ENCODE measurements around the gene HPS5.

The HPS5 gene

DNA sequence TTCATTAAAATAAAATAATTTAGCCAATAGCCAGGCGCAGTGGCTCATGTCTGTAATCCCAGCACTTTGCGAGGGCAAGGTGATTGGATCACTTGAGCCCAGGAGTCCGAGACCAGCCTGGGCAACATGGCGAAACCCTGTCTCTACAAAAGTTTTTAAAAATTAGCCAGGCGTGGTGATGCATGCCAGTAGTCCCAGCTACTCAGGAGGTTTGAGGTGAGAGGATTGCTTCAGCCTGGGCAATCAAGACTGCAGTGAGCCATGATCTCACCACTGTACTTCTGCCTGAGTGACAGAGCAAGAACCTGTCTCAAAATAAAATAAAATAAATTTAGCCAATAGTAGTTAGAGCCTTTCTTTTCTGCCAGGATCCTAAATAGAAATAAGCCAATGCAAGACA is 12.2 kb downstream of the HPS5 start:
- Histone ChIP-seq H3K9me3 (ENCODE audit: control insufficient read depth, insufficient read depth, low read length) (no peaks in the 10 kb centered on the region), H3K27ac (ENCODE audit: low read length) (no peak overlapping the region), H3K4me3 (ENCODE audit: low read length) (no peak overlapping the region), H3K4me1 (ENCODE audit: control insufficient read depth, insufficient read depth, low read length) (no peaks in the 10 kb centered on the region), H3K36me3 (ENCODE audit: control insufficient read depth, insufficient read depth, low read length) (peaks cover 5% of the 10 kb centered on the region; the same call in 1 of the 2 replicates), H3K27me3 (ENCODE audit: control insufficient read depth, insufficient read depth, low read length) (no peaks in the 10 kb centered on the region)
- DNase-seq (ENCODE audit: low read depth, low spot score), result no peak
- no CpG with 5 or more reads among the region's 5 CpGs for WGBS (ENCODE audit: insufficient coverage, insufficient read length)

DNA sequence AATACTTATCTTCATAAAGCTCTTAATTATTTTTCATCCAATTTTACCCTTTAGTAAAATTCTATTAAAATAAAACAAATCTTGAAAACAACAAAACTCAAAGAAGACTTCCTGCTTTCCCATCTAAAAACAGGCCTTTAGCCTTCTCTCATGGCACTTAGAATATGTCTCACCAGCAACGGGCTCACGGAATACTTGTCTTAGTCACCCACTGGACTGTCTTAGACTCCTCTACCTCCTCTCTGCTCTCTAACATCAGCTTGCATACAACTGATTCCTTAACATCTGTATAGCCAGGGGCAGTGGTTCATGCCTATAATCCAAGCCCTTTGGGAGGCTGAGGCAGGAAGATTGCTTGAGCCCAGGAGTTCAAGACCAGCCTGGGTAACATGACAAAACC is 13.7 kb downstream of the HPS5 start:
- Histone ChIP-seq H3K27me3 (ENCODE audit: control insufficient read depth, insufficient read depth, low read length) (no peaks in the 10 kb centered on the region), H3K4me1 (ENCODE audit: control insufficient read depth, insufficient read depth, low read length) (no peaks in the 10 kb centered on the region), H3K36me3 (ENCODE audit: control insufficient read depth, insufficient read depth, low read length) (peaks cover 6% of the 10 kb centered on the region; the same call in 1 of the 2 replicates), H3K27ac (ENCODE audit: low read length) (no peak overlapping the region), H3K4me3 (ENCODE audit: low read length) (no peak overlapping the region), H3K9me3 (ENCODE audit: control insufficient read depth, insufficient read depth, low read length) (no peaks in the 10 kb centered on the region)
- DNase-seq (ENCODE audit: low read depth, low spot score), result no peak
- WGBS (ENCODE audit: insufficient coverage, insufficient read length), result no CpG with 5 or more reads among the region's 2 CpGs

DNA sequence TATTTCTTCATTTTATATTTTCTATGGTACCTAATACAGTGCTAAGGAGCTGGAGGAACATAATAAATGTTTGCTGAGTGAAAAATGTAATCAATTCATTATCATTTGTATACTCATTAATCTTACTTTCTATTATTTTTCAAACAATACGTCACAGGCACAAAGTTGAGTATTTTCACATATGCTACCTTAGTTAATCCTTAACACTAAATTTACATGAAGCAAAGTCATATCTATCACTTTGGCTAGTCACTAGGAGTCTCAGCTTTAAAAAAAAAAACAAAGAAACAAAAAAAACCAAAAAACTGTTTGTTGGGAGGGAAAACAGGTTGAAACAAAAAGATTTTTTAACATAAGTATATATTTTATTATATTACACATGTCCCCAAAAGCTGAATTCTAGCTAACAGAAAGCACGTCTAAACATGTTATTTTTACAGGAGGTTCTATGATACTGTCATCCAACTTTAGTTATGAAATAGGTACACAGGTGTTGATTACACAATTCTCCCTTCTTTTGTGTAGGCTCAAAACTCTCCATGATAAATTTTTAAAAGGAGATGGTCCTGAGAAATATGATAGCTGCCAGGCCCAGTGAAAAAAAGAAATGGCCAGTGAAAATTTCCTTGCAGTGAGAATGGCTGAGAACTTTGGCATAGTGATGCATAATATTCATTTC is 14.3 kb downstream of the HPS5 start:
- Histone ChIP-seq H3K27ac (ENCODE audit: low read length) (no peak overlapping the region), H3K9me3 (ENCODE audit: control insufficient read depth, insufficient read depth, low read length) (no peaks in the 10 kb centered on the region), H3K36me3 (ENCODE audit: control insufficient read depth, insufficient read depth, low read length) (peaks cover 6% of the 10 kb centered on the region; the same call in 1 of the 2 replicates), H3K4me1 (ENCODE audit: control insufficient read depth, insufficient read depth, low read length) (no peaks in the 10 kb centered on the region), H3K4me3 (ENCODE audit: low read length) (no peak overlapping the region), H3K27me3 (ENCODE audit: control insufficient read depth, insufficient read depth, low read length) (no peaks in the 10 kb centered on the region)
- DNase-seq (ENCODE audit: low read depth, low spot score), result no peak
- whole genome bisulfite sequencing (ENCODE audit: insufficient coverage, insufficient read length), result 100% methylated on average over 1 of the region's 2 CpGs

DNA sequence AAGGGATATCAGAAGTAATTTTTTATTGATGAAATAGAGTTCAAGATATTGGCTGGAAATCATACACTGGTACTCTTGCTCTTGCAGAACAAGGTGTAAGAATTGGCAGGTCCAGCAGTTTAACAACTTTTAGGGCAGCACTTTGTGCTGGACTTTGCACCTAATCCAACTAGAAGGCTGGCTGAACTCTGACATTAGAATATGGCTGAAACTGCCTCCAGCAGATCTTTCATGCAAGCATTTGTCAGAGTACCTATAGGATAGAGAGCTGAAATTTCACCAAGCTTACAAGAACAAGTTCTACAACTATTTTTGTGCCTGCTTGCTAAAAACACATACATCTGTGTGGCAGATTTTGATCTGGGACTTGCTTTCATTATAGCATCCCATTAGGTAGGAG is 17.2 kb downstream of the HPS5 start:
- DNase-seq (ENCODE audit: low read depth, low spot score), result no peak
- peaks cover 6% of the 10 kb centered on the region; the same call in 1 of the 2 replicates for H3K36me3 ChIP-seq (ENCODE audit: control insufficient read depth, insufficient read depth, low read length)
- H3K27me3 ChIP-seq (ENCODE audit: control insufficient read depth, insufficient read depth, low read length), result no peaks in the 10 kb centered on the region
- H3K9me3 ChIP-seq (ENCODE audit: control insufficient read depth, insufficient read depth, low read length), result no peaks in the 10 kb centered on the region
- no peak overlapping the region for H3K4me3 ChIP-seq (ENCODE audit: low read length)
- no peak overlapping the region for H3K27ac ChIP-seq (ENCODE audit: low read length)
- no peaks in the 10 kb centered on the region for H3K4me1 ChIP-seq (ENCODE audit: control insufficient read depth, insufficient read depth, low read length)

DNA sequence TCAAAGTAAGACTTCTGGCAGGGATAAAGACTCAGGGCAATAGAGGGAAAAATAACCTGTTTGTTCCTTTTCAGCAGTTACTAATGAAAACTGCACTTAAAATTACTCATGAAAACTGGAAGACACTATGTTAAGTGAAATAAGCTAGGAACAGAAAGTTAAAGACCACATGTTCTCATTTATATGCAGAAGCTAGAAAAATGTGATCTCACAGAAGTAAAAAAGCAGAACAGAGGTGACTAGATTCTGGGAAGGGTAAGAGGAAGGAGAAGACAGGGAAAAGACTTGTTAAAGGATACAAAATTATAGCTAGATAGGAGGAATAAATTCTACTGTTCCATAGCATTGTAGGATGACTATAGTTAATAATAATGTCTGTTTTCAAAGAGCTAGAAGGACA is 22.2 kb downstream of the HPS5 start:
- DNase-seq (ENCODE audit: low read depth, low spot score), result no peak
- Histone ChIP-seq H3K27ac (ENCODE audit: low read length) (no peak overlapping the region), H3K4me1 (ENCODE audit: control insufficient read depth, insufficient read depth, low read length) (no peaks in the 10 kb centered on the region), H3K27me3 (ENCODE audit: control insufficient read depth, insufficient read depth, low read length) (no peaks in the 10 kb centered on the region), H3K9me3 (ENCODE audit: control insufficient read depth, insufficient read depth, low read length) (no peaks in the 10 kb centered on the region), H3K36me3 (ENCODE audit: control insufficient read depth, insufficient read depth, low read length) (peaks cover 4% of the 10 kb centered on the region; the same call in 1 of the 2 replicates), H3K4me3 (ENCODE audit: low read length) (no peak overlapping the region)

DNA sequence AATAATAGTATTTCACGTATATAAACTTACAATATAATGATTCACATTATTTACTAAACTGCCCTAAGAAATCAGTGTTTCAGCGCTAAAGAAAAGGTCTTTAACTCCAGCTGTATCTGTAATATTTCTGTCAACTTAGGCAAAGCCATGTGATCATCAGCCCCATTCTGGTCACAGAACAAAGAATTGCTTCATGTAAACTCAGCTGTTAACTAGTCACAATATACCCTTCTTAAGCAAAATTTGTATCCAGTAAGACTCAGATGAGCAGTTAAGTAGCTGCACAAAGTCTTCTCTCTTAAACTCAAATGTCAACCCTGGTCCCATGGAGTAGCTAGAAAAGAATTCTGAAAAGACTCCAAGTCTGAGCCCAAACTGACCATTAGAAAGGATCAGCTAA is 26.6 kb downstream of the HPS5 start:
- no CpG with 5 or more reads among the region's 2 CpGs for WGBS (ENCODE audit: insufficient coverage, insufficient read length)
- H3K27me3 ChIP-seq (ENCODE audit: control insufficient read depth, insufficient read depth, low read length), result no peaks in the 10 kb centered on the region

DNA sequence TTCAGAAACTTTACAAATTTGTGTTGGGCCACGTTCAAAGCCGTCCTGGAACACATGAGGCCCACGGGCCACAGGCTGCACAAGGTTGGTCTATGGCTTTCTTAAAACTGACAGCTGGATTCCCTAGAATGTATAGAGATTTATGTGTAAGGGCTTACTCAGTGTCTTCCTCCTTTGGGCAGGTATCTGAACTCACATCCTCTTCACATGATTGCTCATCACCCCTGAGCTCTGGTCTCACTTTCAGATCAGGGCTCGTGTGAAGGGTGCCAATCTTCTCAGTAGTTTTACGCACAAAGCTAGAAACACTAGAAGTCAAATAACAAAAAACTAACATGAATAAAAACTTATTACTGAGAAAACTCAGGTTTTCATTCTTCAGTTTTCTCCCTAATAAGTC is 27.1 kb downstream of the HPS5 start:
- no peak for DNase-seq (ENCODE audit: low read depth, low spot score)
- Histone ChIP-seq H3K4me1 (ENCODE audit: control insufficient read depth, insufficient read depth, low read length) (no peaks in the 10 kb centered on the region), H3K27ac (ENCODE audit: low read length) (no peak overlapping the region), H3K4me3 (ENCODE audit: low read length) (no peak overlapping the region), H3K27me3 (ENCODE audit: control insufficient read depth, insufficient read depth, low read length) (no peaks in the 10 kb centered on the region), H3K9me3 (ENCODE audit: control insufficient read depth, insufficient read depth, low read length) (no peaks in the 10 kb centered on the region), H3K36me3 (ENCODE audit: control insufficient read depth, insufficient read depth, low read length) (peaks cover 10% of the 10 kb centered on the region; the same call in 1 of the 2 replicates)
- no CpG with 5 or more reads among the region's 5 CpGs for WGBS (ENCODE audit: insufficient coverage, insufficient read length)

More for the DNA sequence above, 26.6 kb downstream of the HPS5 start:
- no peak overlapping the region for H3K4me3 ChIP-seq (ENCODE audit: low read length)
- no peaks in the 10 kb centered on the region for H3K9me3 ChIP-seq (ENCODE audit: control insufficient read depth, insufficient read depth, low read length)
- no peak overlapping the region for H3K27ac ChIP-seq (ENCODE audit: low read length)
- no peaks in the 10 kb centered on the region for H3K4me1 ChIP-seq (ENCODE audit: control insufficient read depth, insufficient read depth, low read length)
- DNase-seq (ENCODE audit: low read depth, low spot score), result no peak
- peaks cover 10% of the 10 kb centered on the region; the same call in 1 of the 2 replicates for H3K36me3 ChIP-seq (ENCODE audit: control insufficient read depth, insufficient read depth, low read length)

DNA sequence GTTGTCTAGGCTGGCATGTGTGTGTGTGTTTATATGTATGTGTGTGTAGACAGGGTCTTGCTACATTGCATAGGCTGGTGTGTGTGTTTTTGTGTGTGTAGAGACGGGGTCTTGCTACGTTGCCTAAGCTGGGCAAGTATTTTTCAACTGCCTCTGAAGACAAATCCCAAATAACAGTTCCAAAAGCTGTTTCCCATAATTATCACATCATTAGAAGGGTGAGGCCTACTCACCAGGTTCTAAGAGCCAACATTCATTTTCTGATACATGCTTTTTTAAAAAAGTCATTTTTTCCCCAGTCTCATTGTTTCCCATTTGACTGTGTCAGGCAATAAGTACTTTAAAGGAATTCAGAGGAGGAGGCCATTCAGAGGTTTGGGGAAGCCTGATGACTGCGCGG is 33.0 kb downstream of the HPS5 start:
- Histone ChIP-seq H3K4me1 (ENCODE audit: control insufficient read depth, insufficient read depth, low read length) (no peaks in the 10 kb centered on the region), H3K9me3 (ENCODE audit: control insufficient read depth, insufficient read depth, low read length) (no peaks in the 10 kb centered on the region), H3K27me3 (ENCODE audit: control insufficient read depth, insufficient read depth, low read length) (no peaks in the 10 kb centered on the region), H3K4me3 (ENCODE audit: low read length) (no peak overlapping the region), H3K27ac (ENCODE audit: low read length) (no peak overlapping the region), H3K36me3 (ENCODE audit: control insufficient read depth, insufficient read depth, low read length) (peaks cover 16% of the 10 kb centered on the region; the same call in 1 of the 2 replicates)
- no CpG with 5 or more reads among the region's 4 CpGs for WGBS (ENCODE audit: insufficient coverage, insufficient read length)
- DNase-seq (ENCODE audit: low read depth, low spot score), result no peak

DNA sequence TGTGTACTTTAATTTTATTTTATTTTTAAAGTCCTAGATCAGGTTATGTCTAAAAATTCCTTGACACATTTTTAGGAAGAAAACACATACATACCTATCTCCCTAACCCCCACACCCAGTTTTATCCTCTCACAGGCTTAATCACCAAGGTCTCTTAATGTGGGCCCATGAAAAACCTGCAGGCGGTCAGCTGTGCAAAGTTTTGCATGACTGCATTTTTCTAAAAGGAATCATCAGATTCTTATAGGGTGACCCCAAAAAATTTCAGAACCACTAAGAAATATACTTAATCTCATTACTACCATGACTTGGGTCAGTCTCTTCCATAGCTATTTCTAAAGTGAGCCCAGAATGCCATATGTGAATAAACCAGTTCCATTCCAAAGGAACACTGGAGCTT is 36.1 kb downstream of the HPS5 start:
- WGBS (ENCODE audit: insufficient coverage, insufficient read length), result no CpG with 5 or more reads among the region's 1 CpG
- Histone ChIP-seq H3K36me3 (ENCODE audit: control insufficient read depth, insufficient read depth, low read length) (peaks cover 15% of the 10 kb centered on the region; the same call in 1 of the 2 replicates), H3K27me3 (ENCODE audit: control insufficient read depth, insufficient read depth, low read length) (no peaks in the 10 kb centered on the region), H3K27ac (ENCODE audit: low read length) (no peak overlapping the region), H3K4me1 (ENCODE audit: control insufficient read depth, insufficient read depth, low read length) (no peaks in the 10 kb centered on the region), H3K9me3 (ENCODE audit: control insufficient read depth, insufficient read depth, low read length) (no peaks in the 10 kb centered on the region), H3K4me3 (ENCODE audit: low read length) (no peak overlapping the region)
- DNase-seq (ENCODE audit: low read depth, low spot score), result no peak

DNA sequence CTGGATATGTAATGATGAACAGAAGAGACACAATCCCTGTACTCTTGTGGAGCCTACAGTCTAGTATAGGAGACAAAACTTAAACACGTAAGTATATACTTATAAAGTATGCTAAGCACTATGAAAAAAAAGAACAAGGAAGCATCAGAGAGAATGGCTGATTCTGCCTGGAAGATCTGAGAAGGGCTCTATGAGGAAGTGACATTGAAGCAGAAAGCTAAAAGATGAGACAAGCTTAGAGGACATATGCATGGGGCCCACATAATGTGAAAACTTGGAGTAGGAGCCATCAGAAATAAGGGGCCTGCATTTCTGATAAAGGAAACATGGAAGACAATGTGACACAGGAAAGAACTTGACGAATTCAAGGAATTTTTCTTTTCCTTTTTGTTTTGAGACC is 39.3 kb downstream of the HPS5 start:
- Histone ChIP-seq H3K27me3 (ENCODE audit: control insufficient read depth, insufficient read depth, low read length) (no peaks in the 10 kb centered on the region), H3K27ac (ENCODE audit: low read length) (no peak overlapping the region), H3K4me1 (ENCODE audit: control insufficient read depth, insufficient read depth, low read length) (no peaks in the 10 kb centered on the region), H3K9me3 (ENCODE audit: control insufficient read depth, insufficient read depth, low read length) (no peaks in the 10 kb centered on the region), H3K4me3 (ENCODE audit: low read length) (no peak overlapping the region), H3K36me3 (ENCODE audit: control insufficient read depth, insufficient read depth, low read length) (peaks cover 17% of the 10 kb centered on the region; the same call in 1 of the 2 replicates)
- DNase-seq (ENCODE audit: low read depth, low spot score), result no peak
- WGBS (ENCODE audit: insufficient coverage, insufficient read length), result no CpG with 5 or more reads among the region's 2 CpGs

DNA sequence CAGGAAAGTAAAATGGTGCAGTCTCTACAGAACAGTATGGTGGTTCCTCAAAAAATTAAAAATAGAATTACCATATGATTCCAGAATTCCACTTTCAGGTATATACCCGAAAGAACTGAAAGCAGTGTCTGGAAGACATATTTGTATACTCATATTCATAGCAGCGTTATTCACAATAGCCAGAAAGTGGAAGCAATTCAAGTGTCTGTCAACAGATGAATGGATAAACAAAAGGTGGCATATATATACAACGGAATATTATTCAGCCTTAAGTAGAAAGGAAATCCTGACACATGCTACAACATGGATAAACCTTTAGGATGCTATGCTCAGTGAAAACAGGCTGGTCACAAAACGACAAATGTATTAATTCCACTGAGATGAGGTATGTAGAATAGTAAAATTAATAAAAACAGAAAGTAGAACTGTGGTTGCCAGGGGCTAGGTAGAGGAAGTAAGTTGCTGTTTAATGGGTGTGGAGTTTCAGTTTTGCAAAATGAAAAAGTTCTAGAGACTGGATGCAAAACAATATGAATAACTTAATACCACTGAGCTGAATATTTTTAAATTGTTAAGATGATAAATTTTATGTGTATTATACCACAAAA is 41.4 kb downstream of the HPS5 start:
- no peak overlapping the region for H3K27ac ChIP-seq (ENCODE audit: low read length)
- no peak overlapping the region for H3K4me3 ChIP-seq (ENCODE audit: low read length)
- WGBS (ENCODE audit: insufficient coverage, insufficient read length), result no CpG with 5 or more reads among the region's 4 CpGs
- no peak for DNase-seq (ENCODE audit: low read depth, low spot score)
- no peaks in the 10 kb centered on the region for H3K27me3 ChIP-seq (ENCODE audit: control insufficient read depth, insufficient read depth, low read length)
- no peaks in the 10 kb centered on the region for H3K4me1 ChIP-seq (ENCODE audit: control insufficient read depth, insufficient read depth, low read length)
- H3K36me3 ChIP-seq (ENCODE audit: control insufficient read depth, insufficient read depth, low read length), result peaks cover 10% of the 10 kb centered on the region; the same call in 1 of the 2 replicates
- no peaks in the 10 kb centered on the region for H3K9me3 ChIP-seq (ENCODE audit: control insufficient read depth, insufficient read depth, low read length)
